Colonic mucosa (tissue), 4 donors: ENCODE results near the gene TTC7B. TPM values are rescaled to one million over a fixed set of nuclear protein-coding genes. Genes with fewer than 3 reads are reported as not detected.

Experiments used
- DNase-seq: peaks from one replicate; pipeline ENCODE4 v3.0.0-alpha.2; 2020
- H3K27ac ChIP-seq: fragments of 200-600 bp; one replicate; pipeline ENCODE4 v1.8.0; 2021
- H3K27me3 ChIP-seq: fragments of 200-600 bp; one replicate; pipeline ENCODE4 v1.8.0; 2021
- H3K36me3 ChIP-seq: fragments of 200-600 bp; one replicate; pipeline ENCODE4 v1.8.0; 2021
- H3K4me1 ChIP-seq: fragments of 200-600 bp; one replicate; pipeline ENCODE4 v1.8.0; 2021; ENCODE audit warnings: mild to moderate bottlenecking
- H3K4me3 ChIP-seq: fragments of 200-600 bp; one replicate; pipeline ENCODE4 v1.8.0; 2021
- H3K9ac ChIP-seq, 2 donors: one replicate each; pipeline ENCODE4 v1.7.0; 2013; ENCODE audit warnings: control low read depth in 2 of 2, low read depth in 2 of 2, low read length in 2 of 2
- H3K9me3 ChIP-seq: fragments of 200-600 bp; one replicate; pipeline ENCODE4 v1.8.0; 2021
- intact Hi-C: fragments of 100-400 bp; cut with DNase I; formaldehyde crosslinking; loops from one replicate; pipeline ENCODE4 v1.14.1; 2022
- total RNA-seq, 2 donors: library from RNA; stranded (reverse); fragmentation: NEBNext Ultra II Directional in 1 of 2; extraction: Animal tissue kit (Norgen Biotek cat#: 25700) in 1 of 2; gene quantifications; one replicate each; pipeline ENCODE4 v1.2.1, GENCODE V29; 2021
- TF ChIP-seq, protein P1 (sequence below): fragments of 200-600 bp; IDR thresholded peaks from one replicate; pipeline ENCODE4 v1.8.0; 2022; ENCODE audit warnings: antibody characterized with exemption, mild to moderate bottlenecking
- donor health status: healthy.
- donor health status: DM: no; HTN: no; CAD: no.
- donor health status: DM: no; HTN: no; CAD: no.

TTC7B gene
- total RNA-seq, 2 donors from 2014 or later, result 3.3 to 11.8 TPM

DNA sequence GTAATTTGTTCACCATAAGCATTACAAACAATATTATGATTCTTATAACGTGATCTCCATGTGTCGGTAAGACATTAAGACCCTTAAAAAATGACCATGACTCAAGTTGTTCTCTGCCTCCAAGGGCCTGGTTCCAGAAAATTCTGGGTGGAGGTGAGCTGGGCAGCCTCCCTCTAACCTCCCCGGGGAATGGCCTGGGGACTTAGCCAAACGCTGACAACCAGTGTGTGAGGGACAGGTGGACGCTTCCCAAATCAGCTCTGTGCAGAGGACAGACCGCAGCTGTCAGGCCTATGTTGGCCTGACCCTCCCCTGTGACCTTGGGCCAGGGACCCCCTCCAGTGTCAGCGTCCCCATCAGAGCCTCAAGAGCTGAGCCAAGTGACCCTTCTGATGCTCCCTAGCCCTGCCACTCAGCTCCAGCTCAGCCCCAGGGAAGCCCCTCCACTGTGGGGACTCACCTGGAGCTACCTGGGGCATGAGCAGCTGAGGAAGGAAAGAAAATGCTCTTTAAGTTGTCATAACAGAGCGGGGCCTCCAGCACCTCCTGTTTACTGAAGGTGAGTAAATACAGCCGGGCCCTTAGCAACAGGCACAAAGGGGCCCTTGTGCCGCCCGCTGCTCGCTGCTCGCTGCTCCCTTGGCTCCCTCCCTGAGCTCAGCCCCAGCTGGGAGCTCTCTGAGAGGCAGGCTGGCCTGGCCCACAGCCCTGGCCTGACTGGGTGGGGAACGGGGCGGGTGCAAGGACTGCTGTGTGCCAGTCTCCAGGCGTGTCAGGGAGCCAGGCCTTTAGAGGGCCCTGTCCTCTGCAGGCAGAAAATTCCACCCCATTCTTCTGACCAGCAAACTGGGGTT is 302.8 kb downstream of the TTC7B start:
- Histone ChIP-seq H3K27me3 (no peaks in the 10 kb centered on the region), H3K36me3 (no peaks in the 10 kb centered on the region), H3K4me1 (peaks cover 36% of the 10 kb centered on the region), H3K27ac (peak overlapping the region; percentile 90), H3K9ac (peak overlapping the region in 1 of 2 donors; percentile 84), H3K9me3 (no peaks in the 10 kb centered on the region), H3K4me3 (no peak overlapping the region)
- peak; percentile 93 for DNase-seq
- intact Hi-C loops, result no loop called here
- TF ChIP-seq, protein P1, sequence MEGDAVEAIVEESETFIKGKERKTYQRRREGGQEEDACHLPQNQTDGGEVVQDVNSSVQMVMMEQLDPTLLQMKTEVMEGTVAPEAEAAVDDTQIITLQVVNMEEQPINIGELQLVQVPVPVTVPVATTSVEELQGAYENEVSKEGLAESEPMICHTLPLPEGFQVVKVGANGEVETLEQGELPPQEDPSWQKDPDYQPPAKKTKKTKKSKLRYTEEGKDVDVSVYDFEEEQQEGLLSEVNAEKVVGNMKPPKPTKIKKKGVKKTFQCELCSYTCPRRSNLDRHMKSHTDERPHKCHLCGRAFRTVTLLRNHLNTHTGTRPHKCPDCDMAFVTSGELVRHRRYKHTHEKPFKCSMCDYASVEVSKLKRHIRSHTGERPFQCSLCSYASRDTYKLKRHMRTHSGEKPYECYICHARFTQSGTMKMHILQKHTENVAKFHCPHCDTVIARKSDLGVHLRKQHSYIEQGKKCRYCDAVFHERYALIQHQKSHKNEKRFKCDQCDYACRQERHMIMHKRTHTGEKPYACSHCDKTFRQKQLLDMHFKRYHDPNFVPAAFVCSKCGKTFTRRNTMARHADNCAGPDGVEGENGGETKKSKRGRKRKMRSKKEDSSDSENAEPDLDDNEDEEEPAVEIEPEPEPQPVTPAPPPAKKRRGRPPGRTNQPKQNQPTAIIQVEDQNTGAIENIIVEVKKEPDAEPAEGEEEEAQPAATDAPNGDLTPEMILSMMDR, result no peak

DNA sequence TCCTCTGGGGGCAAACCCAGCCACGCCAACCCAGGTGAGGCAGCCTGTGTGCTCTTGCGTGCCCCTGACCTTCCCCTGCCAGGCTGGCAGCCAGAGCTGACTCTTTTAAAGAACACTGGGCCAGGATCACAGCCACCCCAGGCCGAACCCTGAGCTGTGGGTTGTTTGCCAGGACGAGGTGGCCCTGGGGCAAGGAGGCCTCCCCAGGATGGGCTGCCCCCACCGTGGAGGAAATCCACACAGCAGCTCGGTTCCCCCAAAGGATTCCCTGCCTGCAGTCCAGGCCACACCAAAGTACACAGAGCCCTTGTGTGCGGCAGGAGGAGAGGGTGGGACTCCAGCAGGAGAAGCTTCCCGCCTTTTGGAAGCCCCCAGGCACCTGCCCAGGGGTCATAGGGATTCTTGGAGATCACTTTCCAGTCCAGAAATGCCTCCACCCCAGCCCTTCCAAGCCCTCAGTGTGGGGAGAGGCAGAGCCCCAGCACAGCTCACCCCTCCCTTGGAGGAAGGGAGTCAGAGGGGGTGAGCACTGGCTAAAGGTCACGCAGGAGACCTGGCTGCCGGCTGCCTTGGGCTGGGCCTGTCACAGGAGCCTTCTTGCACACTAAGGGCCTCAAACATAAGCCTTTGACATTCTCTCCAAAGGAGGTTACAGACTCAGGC is 303.8 kb downstream of the TTC7B start:
- peak overlapping the region; percentile 19 to 84 for H3K9ac ChIP-seq
- intact Hi-C loops, result no loop called here
- DNase-seq, result peak; percentile 75
- H3K36me3 ChIP-seq, result no peaks in the 10 kb centered on the region
- H3K9me3 ChIP-seq, result no peaks in the 10 kb centered on the region
- H3K27ac ChIP-seq, result peak overlapping the region; percentile 90
- TF ChIP-seq, protein P1, result no peak
- no peaks in the 10 kb centered on the region for H3K27me3 ChIP-seq
- H3K4me1 ChIP-seq, result peaks cover 27% of the 10 kb centered on the region
- no peak overlapping the region for H3K4me3 ChIP-seq

DNA sequence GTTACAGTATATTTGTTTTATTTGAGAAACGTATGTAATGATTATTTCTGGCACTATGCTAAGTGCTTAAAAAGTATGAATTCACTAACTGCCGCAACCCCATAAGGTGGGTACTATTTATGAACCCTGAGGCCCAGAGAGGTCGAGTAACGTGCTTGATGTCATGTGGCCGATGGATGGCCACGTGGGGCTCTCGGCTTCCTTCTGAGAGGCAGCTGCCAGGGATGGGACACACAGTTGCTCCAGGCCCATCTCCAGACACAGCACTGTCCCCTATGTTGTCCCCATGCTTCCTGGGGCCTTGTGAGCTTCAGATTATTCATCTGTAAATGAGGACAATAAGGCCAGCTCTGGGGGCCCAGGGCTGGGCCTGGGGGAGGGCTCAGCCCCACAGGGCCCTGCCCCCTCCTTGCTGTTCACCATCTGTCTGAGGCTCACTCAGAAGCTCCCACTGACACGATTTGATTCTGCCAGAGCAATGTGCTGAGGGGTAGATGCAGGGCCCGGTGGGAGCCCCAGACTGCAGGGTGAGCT is 304.4 kb downstream of the TTC7B start:
- H3K4me1 ChIP-seq, result peaks cover 21% of the 10 kb centered on the region
- intact Hi-C loops, result no loop called here
- no peaks in the 10 kb centered on the region for H3K36me3 ChIP-seq

DNA sequence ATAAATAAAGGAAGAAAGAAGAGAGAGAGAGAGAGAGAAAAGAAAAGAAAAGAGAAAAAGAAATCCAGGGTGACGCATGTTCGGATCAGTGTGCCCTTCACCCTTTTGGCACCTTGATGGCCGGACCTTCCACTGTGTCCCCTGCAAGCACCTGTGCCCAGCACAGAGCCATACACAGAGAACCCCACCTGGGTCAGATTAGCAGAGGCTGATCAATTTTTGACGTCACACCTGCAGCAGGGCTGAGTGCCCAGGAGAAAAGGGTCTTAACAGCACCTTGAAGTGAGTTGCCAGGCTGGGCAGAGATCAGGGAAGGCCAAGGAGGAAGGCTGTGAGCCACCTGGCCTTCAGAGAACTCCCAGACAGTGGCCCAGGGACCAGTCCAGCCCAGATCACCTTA is 305.0 kb downstream of the TTC7B start:
- Histone ChIP-seq H3K4me1 (peaks cover 14% of the 10 kb centered on the region), H3K9ac (peak overlapping the region in 1 of 2 donors; percentile 84), H3K36me3 (no peaks in the 10 kb centered on the region), H3K27ac (no peak overlapping the region), H3K27me3 (no peaks in the 10 kb centered on the region), H3K4me3 (no peak overlapping the region), H3K9me3 (no peaks in the 10 kb centered on the region)
- TF ChIP-seq, protein P1, result no peak
- no peak for DNase-seq
- intact Hi-C loops, result no loop called here

More for the DNA sequence above, 304.4 kb downstream of the TTC7B start:
- Histone ChIP-seq H3K27ac (peak overlapping the region; percentile 90), H3K27me3 (no peaks in the 10 kb centered on the region), H3K9me3 (no peaks in the 10 kb centered on the region), H3K9ac (peak overlapping the region; percentile 19 to 84), H3K4me3 (no peak overlapping the region)
- DNase-seq, result no peak
- TF ChIP-seq, protein P1, result no peak

DNA sequence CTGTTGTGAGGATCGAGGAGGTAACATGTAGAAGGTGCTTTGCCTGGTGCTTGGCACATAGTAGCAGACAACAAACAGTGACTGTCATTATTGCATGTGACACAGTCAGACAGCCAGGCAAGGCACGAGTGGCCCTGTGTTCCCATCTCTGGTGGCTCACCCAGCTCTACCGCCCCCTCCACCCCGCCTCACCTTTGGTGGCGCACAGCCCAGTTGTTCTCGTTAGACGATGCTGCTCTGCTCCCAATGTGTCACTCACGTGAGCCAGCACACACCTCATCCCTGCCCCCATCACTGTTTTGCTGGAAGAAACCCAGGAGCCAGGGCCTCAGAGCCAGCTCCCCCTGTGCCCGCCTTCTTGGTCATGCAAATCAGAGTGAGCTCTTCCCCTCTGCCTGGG is 306.1 kb downstream of the TTC7B start:
- peak overlapping the region; percentile 1 for H3K27ac ChIP-seq
- no peak overlapping the region for H3K4me3 ChIP-seq
- DNase-seq, result peak; percentile 86
- peak overlapping the region in 1 of 2 donors; percentile 58 for H3K9ac ChIP-seq
- no peaks in the 10 kb centered on the region for H3K36me3 ChIP-seq
- H3K9me3 ChIP-seq, result no peaks in the 10 kb centered on the region
- intact Hi-C loops, result no loop called here
- peaks cover 8% of the 10 kb centered on the region for H3K4me1 ChIP-seq
- H3K27me3 ChIP-seq, result no peaks in the 10 kb centered on the region
- TF ChIP-seq, protein P1, result no peak
